Fibroblast of the aortic adventitia (primary cell): ENCODE measurements around the gene GPR84. TPM values are rescaled to one million over a fixed set of nuclear protein-coding genes. Genes with fewer than 3 reads are reported as not detected.
A peak's percentile ranks its signal among the peaks of the same experiment; 100 is the strongest.

Source experiments
- DNase-seq: peaks from one replicate; pipeline ENCODE4 v3.0.0-alpha.2; 2010; ENCODE audit warnings: low read depth
- H3K4me3 ChIP-seq: 2 replicates; pipeline ENCODE4 v1.5.1; 2011; ENCODE audit warnings: low read depth, mild to moderate bottlenecking, control low read depth, low read length, moderate library complexity
- CTCF ChIP-seq: IDR thresholded peaks from 2 replicates; pipeline ENCODE4 v1.5.1; 2011; ENCODE audit warnings: mild to moderate bottlenecking, low read length, control low read depth, inconsistent platforms; ENCODE audit not compliant: insufficient read depth
- total RNA-seq: library from RNA; depleted of rRNA; stranded (reverse); fragments of >200 nt; gene quantifications from 2 replicates; pipeline ENCODE4 v1.2.3, GENCODE V29; 2012; ENCODE audit warnings: low replicate concordance

Gene GPR84
- not detected in 2 replicates for total RNA-seq

GRCh38 chr12:54364413-54364812, at the start of gene GPR84:
TSS of gene GPR84 (minus strand) at chr12:54364486. CDS start at chr12:54363851, 635 bp downstream.
- H3K4me3 ChIP-seq, result no peak within 1 kb of the TSS
- no peak for DNase-seq
- TF ChIP-seq CTCF, result no peak

GRCh38 chr12:54413284-54414190, 49.3 kb upstream of the GPR84 start:
- no peak for DNase-seq
- H3K4me3 ChIP-seq, result peak overlapping the region; percentile 28
- TF ChIP-seq CTCF, result no peak

GRCh38 chr12:54412786-54413185, 48.5 kb upstream of the GPR84 start:
- TF ChIP-seq CTCF, result no peak
- H3K4me3 ChIP-seq, result no peak overlapping the region
- no peak for DNase-seq

- no peak overlapping the region for H3K4me3 ChIP-seq
- DNase-seq, result no peak
These were observed 48.1 kb upstream of the GPR84 start for GRCh38 chr12:54412348-54412747.

GRCh38 chr12:54411391-54412241, 47.3 kb upstream of the GPR84 start:
- H3K4me3 ChIP-seq, result no peak overlapping the region
- peak; percentile 93 for DNase-seq

More at GRCh38 chr12:54412348-54412747, 48.1 kb upstream of the GPR84 start:
- no peak for TF ChIP-seq CTCF

GRCh38 chr12:54409267-54409666, 45.0 kb upstream of the GPR84 start:
- no peak for TF ChIP-seq CTCF
- no peak for DNase-seq
- H3K4me3 ChIP-seq, result no peak overlapping the region

More at GRCh38 chr12:54411391-54412241, 47.3 kb upstream of the GPR84 start:
- no peak for TF ChIP-seq CTCF
